ENCODE measurements around the gene GRB10. TPM values are rescaled to one million over a fixed set of nuclear protein-coding genes. Genes with fewer than 3 reads are reported as not detected.
A peak's percentile ranks its signal among the peaks of the same experiment; 100 is the strongest.
"Not testable (repeated sequence)": the region's sequence is repeated elsewhere in the genome, so short reads cannot be mapped to it uniquely, and the experiment has no call there.

GRB10 gene
- total RNA-seq, 1 donor from 2014 or later: 54.9 TPM

DNA sequence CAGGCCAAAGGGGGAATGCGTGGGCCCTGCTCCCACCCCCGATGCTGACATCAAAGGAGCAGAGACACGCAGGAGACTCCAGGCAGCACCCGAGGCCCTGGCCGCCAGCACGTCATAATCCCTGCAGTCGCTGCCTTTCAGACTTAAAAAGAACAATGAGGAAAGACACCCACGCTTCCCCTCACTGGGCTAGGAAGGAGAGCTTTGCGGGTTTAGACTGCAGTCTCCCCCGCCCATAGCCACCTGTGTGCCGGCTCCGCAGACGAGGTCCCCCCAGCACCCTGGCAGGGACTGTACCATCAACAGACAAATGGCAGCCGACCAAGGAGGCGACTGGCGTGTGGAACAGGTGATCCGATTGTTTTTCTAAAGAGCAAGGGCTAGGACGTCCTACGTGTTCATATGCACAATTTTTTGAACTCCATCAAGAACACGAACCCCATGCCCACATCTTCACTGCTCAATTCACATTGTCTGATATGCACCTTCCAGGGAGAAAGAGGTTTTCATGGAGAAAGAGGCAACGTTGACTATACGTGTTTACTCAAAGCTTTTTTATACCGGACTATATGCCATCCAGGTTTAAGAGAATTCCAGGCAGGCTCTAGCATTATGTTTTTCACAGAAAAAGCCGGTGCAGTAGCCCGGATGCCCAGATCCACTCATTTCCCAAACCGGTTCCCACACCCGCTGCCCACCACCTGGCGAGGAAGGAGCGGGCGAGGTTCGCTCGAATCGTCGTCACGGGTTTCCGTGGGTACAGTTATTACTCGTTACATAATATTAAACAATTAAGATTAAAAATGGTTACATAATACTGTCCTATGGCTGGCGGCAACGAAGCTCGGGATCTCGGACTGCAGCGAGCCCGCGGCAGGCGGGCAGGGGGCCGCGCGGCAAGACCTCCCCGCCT lies 1.1 kb downstream of the GRB10 start:
- no peak for ATAC-seq
- no peak for DNase-seq (ENCODE audit: low spot score)

GRCh38 chr7:50780436-50780835 lies 2.3 kb downstream of the GRB10 start:
- DNase-seq (ENCODE audit: low spot score): no peak
- ATAC-seq: no peak

- no peak for DNase-seq (ENCODE audit: low spot score)
- no peak for ATAC-seq
Measured at GRCh38 chr7:50779427-50779826, 3.3 kb downstream of the GRB10 start.

- ATAC-seq (peak; percentile 21), DNase-seq (ENCODE audit: low spot score) (no peak)
Measured at GRCh38 chr7:50778189-50778588, 4.5 kb downstream of the GRB10 start.

DNA sequence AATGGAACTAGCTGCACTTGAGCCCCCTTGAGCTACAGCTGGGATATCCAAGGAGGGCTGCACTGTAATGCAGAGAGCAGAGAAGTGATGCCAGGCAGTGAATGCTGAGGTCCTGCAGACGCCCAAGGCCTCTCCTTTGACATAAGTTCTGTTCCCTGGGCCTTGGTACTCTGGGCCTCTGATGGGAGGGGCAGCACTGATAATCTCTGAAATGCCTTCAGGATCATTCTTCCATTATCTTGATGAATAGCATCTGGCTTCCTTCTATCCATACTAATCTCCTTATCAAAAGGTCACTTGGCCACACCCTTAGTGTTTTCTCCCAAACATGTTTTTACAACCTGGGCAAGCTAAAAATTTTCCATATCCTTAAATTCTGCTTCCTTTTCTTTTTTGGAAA lies 6.9 kb downstream of the GRB10 start:
- DNase-seq (ENCODE audit: low spot score) (no peak), ATAC-seq (no peak)

DNA sequence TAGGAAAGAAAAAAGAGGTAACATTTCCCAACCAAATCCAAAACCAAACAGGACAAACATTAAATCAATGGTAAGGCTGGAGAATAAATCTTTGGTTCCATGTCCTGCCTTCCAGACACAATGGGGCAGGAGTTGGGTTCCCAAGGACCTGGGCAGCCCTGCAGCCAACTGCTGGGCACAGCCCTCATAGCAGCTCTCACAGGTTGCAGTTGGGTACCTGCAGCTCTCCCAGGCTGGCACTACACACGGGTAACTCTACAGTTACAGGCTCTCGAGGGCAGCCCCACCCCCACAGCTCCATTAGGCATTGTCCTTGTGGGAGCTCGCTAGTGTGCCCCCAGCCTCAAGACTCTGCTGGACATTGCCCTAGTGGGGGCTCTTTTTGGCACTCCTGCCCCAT lies 7.5 kb downstream of the GRB10 start:
- no peak for ATAC-seq
- DNase-seq (ENCODE audit: low spot score): no peak

DNA sequence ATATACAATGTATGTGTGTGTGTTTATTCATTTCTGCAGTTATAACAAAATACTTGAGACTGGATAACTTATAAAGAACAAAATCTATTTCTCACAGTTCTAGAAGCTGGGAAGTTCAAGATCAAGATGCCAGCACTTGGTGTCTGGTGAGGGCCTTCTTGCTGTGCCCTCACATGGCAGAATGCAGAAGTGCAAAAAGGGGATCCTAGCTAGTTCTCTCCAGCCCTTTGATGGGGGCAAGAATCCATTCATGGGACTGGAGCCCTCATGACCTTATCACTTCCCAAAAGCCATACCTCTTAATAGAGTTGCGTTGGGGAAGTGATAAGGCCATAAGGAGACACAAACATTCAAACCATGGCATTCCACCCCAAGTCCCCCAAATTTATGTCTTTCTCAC lies 8.4 kb downstream of the GRB10 start:
- no peak for DNase-seq (ENCODE audit: low spot score)
- no peak for ATAC-seq

DNA sequence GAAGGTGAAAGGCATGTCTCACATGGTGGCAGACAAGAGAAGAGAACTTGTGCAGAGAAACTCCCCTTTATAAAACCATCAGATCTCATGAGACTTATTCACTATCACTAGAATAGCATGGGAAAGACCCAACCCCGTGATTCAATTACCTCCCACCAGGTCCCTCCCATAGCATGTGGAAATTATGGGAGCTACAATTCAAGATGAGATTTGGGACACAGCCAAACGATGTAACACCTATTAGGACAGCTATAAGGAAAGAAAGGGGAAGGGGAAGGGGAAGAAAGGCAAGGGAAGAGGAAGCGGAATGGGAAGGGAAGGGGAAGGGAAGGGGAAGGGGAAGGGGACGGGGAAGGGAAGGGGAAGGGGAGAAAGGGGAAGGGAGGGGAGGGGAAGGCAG lies 9.6 kb downstream of the GRB10 start:
- not testable (repeated sequence) for DNase-seq (ENCODE audit: low spot score); ATAC-seq

DNA sequence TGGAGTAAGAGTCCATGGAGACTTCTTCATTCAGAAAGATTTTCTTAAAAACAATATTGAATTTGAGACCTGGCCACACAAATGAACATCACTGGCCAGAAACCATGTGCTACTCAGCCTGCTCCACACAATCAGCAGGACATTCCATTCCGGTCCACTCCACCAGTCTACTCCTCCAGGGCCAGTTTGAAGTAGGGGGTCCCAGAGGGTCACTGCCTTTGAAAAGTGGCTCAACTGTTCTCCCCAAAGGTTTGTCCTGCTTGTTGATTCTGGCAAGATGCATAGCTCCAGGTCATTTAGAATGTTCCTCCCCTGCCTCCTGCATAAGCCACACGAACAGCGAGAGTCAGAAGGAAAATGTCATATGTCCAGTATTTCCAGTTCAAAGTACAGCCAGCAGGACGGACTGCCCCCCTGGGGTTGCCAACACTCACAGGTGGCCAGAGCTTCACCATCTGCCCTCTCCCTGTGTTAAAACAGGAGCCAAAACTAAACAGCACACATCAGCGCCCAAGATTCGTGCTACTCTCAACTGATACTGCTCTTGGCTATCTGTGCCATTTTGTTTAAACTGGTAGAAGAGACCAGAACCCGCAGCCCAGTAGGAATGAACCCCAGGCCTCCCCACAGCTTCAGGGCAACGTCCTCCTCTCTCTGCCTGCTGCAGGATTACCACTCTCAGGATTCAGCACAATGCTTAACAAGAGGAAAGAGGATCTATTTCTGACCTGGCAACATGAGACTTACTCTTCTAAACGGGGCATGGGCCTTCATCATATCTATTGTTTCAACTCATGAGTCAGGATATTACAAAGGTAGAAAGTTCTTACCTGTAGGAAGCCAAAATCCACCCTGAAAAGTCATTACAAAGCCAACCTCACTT lies 11.3 kb downstream of the GRB10 start:
- peak; percentile 92 for ATAC-seq
- DNase-seq (ENCODE audit: low spot score): peak; percentile 90

GRCh38 chr7:50768485-50769474 lies 13.9 kb downstream of the GRB10 start:
- ATAC-seq: no peak
- no peak for DNase-seq (ENCODE audit: low spot score)

DNA sequence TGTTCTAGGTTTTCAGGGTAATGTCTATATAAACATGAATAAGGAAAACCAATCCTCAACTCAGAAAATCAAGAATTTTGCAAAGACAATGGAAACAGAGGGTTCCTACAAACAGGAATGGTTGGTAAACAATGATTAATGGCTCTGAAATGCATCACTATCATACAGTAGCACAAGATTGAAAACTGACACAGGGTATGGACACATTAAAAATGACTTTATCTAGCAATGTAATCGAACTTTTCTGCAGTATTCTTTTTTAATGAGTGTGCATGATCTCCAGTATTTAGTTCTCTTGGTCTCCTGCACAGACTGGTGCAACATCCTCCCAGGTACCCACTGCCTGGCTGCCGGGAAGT lies 15.9 kb downstream of the GRB10 start:
- no peak for DNase-seq (ENCODE audit: low spot score)
- ATAC-seq: no peak

DNA sequence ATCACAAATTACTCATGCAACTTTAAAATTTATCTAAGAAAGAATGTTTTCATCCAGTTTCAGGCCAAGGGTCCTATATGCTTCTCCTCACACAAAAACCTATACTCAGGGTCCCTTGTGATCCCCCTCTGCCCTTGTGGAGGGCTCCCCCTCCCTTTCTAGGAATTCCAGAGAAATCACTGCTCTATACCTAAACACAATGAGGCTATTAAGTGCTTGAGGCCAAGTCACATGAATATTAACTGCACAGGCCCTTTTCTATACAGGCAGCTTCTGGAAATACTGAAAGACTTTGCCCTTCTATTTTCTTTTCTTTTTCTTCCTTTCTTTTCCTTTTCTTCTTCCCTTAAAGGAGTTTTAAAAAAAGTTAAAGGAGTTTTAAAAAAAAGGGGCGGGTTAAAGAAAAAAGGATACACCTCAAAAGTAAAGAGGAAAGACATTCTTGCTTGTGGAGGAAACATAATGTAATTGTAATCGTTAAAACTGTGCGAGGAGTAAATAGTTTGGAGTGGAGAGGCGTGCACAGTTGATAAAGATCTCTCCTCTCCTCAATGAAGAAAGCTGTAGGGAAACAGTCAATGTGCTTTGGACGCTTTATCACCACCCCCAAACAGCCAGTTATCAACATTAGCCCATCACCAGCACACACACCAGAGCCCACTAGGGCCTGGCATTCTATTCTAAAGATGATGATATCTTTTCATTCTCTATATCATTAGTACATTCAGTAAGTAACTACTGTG lies 16.4 kb downstream of the GRB10 start:
- ATAC-seq (no peak), DNase-seq (ENCODE audit: low spot score) (no peak)

DNA sequence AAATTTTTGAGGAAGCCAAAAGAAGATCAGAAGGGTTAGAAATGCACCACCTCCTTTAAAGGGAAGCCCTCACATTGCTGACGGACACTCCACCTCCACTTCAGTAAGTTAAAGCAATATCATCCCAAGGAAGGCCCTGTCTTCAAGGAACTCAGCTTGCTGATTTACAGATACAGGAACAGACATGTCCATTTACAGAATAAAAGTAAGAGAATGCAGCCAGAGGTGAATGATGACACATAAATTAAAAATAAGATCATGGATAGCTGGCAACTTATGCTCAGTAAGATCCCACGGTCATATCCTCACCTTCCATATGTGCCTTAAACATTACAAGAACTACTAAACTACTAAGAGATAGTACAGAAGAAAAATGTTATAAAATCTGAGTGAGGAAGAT lies 20.4 kb downstream of the GRB10 start:
- DNase-seq (ENCODE audit: low spot score) (no peak), ATAC-seq (no peak)

GRCh38 chr7:50761713-50762112 lies 21.0 kb downstream of the GRB10 start:
- DNase-seq (ENCODE audit: low spot score) (no peak), ATAC-seq (no peak)

GRCh38 chr7:50757703-50758390 lies 24.8 kb downstream of the GRB10 start:
- DNase-seq (ENCODE audit: low spot score) (no peak), ATAC-seq (no peak)

- peak; percentile 17 for ATAC-seq
Measured at GRCh38 chr7:50756180-50756579, 26.5 kb downstream of the GRB10 start.

GRCh38 chr7:50754684-50755083 lies 28.0 kb downstream of the GRB10 start:
- ATAC-seq: peak; percentile 85
- peak; percentile 72 for DNase-seq (ENCODE audit: low spot score)

More at GRCh38 chr7:50756180-50756579, 26.5 kb downstream of the GRB10 start:
- DNase-seq (ENCODE audit: low spot score): no peak

DNA sequence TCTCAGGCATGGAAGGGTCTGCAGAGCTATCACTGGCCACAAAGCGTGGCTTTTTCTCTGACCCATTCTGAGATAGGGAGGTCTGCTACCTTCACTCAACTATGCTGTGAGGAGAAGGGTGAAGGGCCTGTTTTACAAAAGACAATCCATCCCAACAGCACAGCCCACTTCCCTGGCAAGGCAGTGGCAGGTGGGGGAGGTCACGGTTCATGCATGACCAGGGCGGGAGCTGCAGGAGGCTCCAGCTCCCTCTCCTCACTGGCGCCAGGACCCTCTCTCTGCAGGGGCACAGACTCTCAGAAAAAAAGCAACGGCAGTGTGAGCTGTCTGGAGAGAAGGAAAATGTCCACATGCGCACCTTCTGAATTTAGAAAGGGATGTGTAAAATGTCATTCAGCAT lies 28.5 kb downstream of the GRB10 start:
- no peak for ATAC-seq
- DNase-seq (ENCODE audit: low spot score): no peak

- DNase-seq (ENCODE audit: low spot score) (no peak), ATAC-seq (no peak)
Measured at GRCh38 chr7:50752422-50752821, 30.3 kb downstream of the GRB10 start.
